K562 treated with DMSO at 1 percent for 4 hours (cell line): ENCODE results near the gene SCUBE2. TPM values are rescaled to one million over a fixed set of nuclear protein-coding genes. Genes with fewer than 3 reads are reported as not detected.

Source experiments
- total RNA-seq: library from RNA; unstranded; fragments of 300-600 nt; gene quantifications from 2 replicates; pipeline ENCODE4 v1.2.3, GENCODE V29; 2022; ENCODE audit not compliant: insufficient read depth

SCUBE2 gene
- 0.27 TPM in 1 of 2 replicates, not detected in the other for total RNA-seq

GRCh38 chr11:9091044-9091922 is at the start of gene SCUBE2:
TSS of gene SCUBE2 (minus strand) at chr11:9091599. CDS start at chr11:9091528, 71 bp downstream.

DNA sequence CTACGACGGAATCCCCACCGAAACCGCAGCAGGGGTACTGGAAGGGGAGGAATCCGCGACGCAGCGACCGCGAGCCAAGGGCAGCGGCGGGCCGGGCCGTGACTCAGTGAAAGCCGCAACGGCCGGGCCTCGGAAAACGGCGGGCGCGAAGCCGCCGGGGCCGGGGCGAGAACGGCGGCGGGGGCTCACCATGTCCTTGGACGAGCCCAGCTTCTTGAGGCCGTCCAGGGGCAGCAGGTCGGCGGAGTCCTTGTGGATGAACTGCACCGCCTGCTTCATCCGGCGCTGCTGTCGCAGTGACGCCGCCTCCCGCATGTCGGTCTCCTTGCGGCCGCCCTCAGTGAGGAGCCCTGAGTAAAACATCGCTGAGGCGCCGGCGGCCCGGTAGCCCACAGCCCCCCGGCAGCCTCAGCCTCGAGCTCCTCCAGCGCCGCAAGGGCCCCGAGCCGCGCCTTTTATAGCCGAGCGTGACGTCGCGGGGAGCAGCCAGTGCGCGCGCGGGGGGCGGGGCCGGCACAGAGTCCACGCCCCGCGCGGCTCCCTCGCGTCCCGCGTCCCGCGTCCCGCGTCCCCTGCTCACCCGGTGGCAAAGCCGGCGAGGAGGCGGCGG is 87.7 kb downstream of the SCUBE2 start, which contains the start of gene NRIP3:
Gene NRIP3 (minus strand): TSS at position 429 of the 610 bp plus-strand sequence. CDS start 66 bp downstream, at position 363.

Other genes starting within 250 kb of the SCUBE2 start
- 32.8 and 60.1 TPM in 2 replicates for gene AKIP1, start 180.4 kb downstream of the SCUBE2 start, total RNA-seq
- not detected in 2 replicates for gene C11orf16, start 158.7 kb downstream of the SCUBE2 start, total RNA-seq
- not detected in 2 replicates for gene ASCL3, start 148.6 kb downstream of the SCUBE2 start, total RNA-seq
- gene TMEM9B, start 127.2 kb downstream of the SCUBE2 start, total RNA-seq = 13.5 and 14.9 TPM in 2 replicates
- 8.0 and 13.3 TPM in 2 replicates for gene NRIP3, start 87.6 kb downstream of the SCUBE2 start, total RNA-seq
- gene DENND5A, start 173.8 kb upstream of the SCUBE2 start, total RNA-seq = 56.7 and 58.6 TPM in 2 replicates
- gene TMEM41B, start 223.0 kb upstream of the SCUBE2 start, total RNA-seq = 18.0 and 26.8 TPM in 2 replicates